ENCODE measurements around the gene ZNRD2.

DNA sequence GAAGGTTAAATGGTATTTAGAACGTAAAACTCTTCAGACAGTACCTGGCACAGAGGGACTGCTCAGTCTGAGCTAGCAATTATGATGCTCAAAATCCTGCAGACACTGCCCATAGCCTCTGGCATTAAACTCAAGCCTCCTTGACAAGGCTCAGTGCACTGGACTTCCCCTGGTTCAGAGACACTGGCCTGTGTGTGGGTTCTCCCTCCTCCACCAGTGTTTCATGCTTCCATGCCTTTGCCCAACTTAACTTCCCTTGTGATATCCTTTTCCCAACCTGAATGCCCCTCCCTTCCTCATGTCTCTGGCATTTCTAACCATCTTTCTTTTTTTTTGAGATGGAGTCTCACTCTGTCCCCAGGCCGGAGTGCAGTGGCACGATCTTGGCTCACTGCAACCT is 21.2 kb upstream of the ZNRD2 start:
- TF ChIP-seq, protein P1, sequence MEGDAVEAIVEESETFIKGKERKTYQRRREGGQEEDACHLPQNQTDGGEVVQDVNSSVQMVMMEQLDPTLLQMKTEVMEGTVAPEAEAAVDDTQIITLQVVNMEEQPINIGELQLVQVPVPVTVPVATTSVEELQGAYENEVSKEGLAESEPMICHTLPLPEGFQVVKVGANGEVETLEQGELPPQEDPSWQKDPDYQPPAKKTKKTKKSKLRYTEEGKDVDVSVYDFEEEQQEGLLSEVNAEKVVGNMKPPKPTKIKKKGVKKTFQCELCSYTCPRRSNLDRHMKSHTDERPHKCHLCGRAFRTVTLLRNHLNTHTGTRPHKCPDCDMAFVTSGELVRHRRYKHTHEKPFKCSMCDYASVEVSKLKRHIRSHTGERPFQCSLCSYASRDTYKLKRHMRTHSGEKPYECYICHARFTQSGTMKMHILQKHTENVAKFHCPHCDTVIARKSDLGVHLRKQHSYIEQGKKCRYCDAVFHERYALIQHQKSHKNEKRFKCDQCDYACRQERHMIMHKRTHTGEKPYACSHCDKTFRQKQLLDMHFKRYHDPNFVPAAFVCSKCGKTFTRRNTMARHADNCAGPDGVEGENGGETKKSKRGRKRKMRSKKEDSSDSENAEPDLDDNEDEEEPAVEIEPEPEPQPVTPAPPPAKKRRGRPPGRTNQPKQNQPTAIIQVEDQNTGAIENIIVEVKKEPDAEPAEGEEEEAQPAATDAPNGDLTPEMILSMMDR (conservative IDR thresholded peaks at IDR 0.05; ENCODE audit: low read depth, low read length) = no peak
- no peak for TF ChIP-seq EZH2 (IDR thresholded peaks at IDR 0.05; ENCODE audit: low read length, unreplicated experiment)
- TF ChIP-seq EZH2phosphoT487 (IDR thresholded peaks at IDR 0.05; ENCODE audit: borderline replicate concordance, low read length) = no peak
